AG04449 (cell line): Measurements from ENCODE around the gene RASAL1.

Source experiments
- CTCF ChIA-PET: fragments of 350-600 bp; formaldehyde crosslinking; extraction: SDS; loops from one replicate; lab custom pipeline; 2021; ENCODE audit warnings: antibody characterized with exemption; lab: Yijun Ruan, JAX
- POLR2A ChIA-PET: fragments of 400-600, 350-600 bp; formaldehyde crosslinking; extraction: SDS; loops from one replicate; lab custom pipeline; 2020; ENCODE audit warnings: antibody characterized with exemption, inconsistent platforms; lab: Yijun Ruan, JAX
- DNase-seq: peaks from one replicate; pipeline ENCODE4 v3.0.0-alpha.2; 2010; ENCODE audit warnings: low read depth, low spot score
- H3K4me3 ChIP-seq: 2 replicates; pipeline ENCODE4 v1.5.1; 2011; ENCODE audit warnings: low read depth, mild to moderate bottlenecking, control low read depth, low read length
- TF ChIP-seq, protein P1 (sequence below): IDR thresholded peaks from one replicate; pipeline ENCODE4 v1.5.1; 2011; ENCODE audit warnings: mild to moderate bottlenecking, moderate library complexity, low read length, control low read depth, inconsistent platforms; ENCODE audit not compliant: insufficient read depth; ENCODE audit errors: missing control alignments

The RASAL1 gene

DNA sequence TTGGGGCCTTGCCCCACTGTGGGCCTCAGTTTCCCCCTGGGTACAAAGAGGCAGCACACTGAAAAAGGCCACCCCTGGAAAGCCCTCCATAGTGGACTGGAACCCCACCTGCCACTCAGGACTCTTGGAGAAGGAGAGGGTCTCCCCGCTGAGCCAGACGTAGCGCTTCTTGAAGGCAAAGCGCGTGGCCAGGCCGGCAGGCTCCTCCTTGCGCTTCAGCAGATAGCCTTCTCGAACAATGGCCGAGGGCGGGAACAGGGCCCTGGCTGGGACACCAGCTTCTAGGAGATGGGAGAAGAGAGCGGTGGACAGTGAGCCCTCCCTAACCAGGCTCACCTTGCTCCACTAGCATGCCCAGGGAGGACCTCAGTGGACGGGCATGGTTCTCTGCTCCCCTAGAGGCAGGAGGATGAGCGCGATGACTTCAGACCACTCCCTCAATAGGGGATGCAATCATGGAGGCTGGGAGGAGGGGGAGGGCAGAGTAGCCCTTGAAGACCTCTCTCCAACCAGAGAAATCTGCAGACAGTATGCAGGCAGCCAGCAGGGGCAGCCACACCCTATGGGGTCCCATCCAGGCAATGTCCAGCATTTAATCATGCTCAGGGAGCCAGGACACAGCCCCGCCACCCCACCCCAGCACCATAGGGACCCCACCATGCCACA lies 29.8 kb downstream of the RASAL1 start:
- no peak overlapping the region for H3K4me3 ChIP-seq
- ChIA-PET POLR2A (no interaction called here), CTCF (no interaction called here)
- no peak for DNase-seq
- TF ChIP-seq, protein P1, sequence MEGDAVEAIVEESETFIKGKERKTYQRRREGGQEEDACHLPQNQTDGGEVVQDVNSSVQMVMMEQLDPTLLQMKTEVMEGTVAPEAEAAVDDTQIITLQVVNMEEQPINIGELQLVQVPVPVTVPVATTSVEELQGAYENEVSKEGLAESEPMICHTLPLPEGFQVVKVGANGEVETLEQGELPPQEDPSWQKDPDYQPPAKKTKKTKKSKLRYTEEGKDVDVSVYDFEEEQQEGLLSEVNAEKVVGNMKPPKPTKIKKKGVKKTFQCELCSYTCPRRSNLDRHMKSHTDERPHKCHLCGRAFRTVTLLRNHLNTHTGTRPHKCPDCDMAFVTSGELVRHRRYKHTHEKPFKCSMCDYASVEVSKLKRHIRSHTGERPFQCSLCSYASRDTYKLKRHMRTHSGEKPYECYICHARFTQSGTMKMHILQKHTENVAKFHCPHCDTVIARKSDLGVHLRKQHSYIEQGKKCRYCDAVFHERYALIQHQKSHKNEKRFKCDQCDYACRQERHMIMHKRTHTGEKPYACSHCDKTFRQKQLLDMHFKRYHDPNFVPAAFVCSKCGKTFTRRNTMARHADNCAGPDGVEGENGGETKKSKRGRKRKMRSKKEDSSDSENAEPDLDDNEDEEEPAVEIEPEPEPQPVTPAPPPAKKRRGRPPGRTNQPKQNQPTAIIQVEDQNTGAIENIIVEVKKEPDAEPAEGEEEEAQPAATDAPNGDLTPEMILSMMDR, result no peak

DNA sequence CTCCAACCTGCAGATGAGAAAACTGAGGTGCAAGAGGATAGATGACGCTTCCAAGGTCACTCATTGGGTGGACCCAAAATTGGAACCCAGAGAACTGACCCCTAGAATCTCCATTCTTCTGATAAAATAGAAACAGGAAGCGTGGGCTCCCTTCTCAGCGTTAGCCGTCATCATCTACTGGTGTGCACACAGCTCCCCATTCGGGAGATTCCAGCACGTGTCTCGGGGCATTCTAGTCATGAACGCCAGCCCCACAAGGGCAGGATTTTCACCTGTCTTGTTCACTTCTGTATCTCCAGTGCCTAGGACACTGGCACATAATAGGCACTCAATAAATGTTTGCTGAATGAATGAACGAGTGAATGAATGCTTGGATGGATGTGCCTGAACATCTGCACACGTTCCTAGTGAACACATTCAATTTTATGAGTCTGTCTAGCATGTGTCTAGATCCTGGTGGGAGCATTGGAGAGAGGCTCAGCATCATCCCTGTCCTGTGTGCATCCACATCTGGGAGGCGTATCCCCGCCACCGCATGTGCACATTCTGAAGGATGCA lies 30.5 kb downstream of the RASAL1 start:
- ChIA-PET POLR2A (no interaction called here), CTCF (no interaction called here)
- TF ChIP-seq, protein P1, result no peak
- DNase-seq, result no peak
- no peak overlapping the region for H3K4me3 ChIP-seq

DNA sequence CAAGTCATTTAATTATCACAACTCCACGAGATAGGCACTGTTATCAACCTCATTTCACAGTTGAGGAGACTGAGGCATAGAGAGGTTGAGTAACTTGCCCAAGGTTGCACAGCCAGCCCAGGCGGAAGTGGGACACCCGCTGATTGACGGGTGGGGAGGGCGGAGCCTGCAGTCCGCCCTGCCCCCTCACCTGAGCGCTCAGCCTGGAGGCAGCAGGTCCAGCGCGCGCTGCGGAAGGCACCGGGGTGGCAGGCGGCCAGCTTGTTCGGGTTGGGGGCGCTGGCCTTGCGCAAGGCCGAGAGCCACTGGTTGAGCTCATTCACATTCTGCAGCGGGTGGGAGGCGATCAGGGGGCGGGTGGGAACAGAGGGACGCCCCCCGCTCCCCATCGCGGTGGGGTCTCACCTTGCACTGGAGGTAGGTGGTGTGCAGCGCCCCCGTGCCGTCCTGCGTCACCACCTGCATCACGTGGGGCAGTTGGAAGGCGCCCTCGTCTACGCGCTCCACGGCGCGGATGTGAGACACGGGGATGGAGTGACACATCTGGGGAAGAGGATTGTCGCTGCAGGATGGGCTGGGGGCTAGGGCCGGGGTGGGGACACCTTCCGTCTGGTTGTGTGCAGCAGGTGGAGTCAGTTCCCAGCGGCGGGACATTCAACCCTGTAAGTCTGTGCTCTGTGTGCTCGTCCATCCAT lies 31.7 kb downstream of the RASAL1 start:
- ChIA-PET POLR2A (no interaction called here), CTCF (no interaction called here)
- no peak for DNase-seq
- TF ChIP-seq, protein P1, result no peak
- no peak overlapping the region for H3K4me3 ChIP-seq

DNA sequence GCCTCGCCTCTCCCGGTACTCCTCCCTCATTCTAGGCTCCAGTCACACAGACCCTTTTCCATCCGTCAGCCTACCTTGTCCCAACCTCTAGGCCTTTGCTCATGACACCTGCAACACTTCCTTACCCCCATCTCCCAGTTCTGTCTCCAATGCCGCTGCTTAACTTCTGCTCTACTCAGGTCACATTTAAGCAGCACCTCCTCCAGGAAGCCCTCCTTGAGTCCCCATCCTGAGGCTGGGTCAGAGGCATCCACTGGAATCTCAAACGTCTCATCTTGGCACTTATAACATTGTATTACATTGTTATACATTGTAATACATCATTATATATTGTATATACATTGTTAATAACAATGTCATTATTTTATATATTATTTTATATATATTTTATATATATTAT lies 32.8 kb downstream of the RASAL1 start:
- TF ChIP-seq, protein P1, result no peak
- ChIA-PET POLR2A (no interaction called here), CTCF (no interaction called here)
- no peak for DNase-seq
- no peak overlapping the region for H3K4me3 ChIP-seq

DNA sequence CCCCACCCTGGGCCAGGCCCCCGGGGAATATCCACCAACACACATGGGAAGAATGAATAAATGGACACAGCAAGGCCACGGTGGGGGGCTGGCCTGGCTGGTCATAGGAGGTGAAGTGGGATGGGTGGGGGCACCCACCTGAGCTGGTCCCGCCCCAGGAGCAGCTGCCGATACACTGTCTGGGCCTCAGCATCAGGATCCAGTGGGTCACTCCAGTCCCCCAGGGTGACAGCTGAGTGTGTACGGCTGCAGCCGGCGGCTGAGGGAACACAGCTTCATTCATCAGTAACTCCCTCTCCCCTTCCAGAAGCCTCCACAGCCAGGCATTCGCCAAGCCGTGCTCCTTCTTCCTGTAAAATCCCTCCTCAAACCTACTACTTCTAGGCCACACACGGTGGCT lies 33.8 kb downstream of the RASAL1 start:
- ChIA-PET POLR2A (no interaction called here), CTCF (no interaction called here)
- DNase-seq, result no peak

DNA sequence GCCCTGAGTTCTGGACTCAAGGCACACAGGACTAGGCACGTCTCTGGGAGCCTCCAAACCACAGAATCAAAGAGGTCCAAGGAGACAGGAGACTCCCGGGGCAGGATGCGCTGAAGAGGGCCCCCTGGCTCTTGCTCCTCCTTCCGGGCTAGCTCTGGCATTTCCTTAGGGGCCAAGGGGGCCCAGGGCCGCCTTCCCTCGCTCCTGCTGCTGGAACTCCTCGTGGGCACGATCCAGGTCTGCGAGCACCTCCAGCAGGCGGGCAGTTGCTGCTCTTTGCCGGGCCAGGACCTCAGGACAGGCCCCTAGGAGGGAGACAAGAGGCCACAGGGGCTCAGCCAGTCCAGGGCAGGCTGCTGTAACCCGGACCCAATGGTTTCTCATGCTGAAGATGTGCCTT lies 35.8 kb downstream of the RASAL1 start:
- H3K4me3 ChIP-seq, result no peak overlapping the region
- CTCF ChIA-PET, result interaction anchor here (1.3 kb wide), 1 partner anchor 10 kb away, joined by 4 read pairs; no protein-coding TSS in a partner anchor
- DNase-seq, result no peak
- POLR2A ChIA-PET, result no interaction called here
- TF ChIP-seq, protein P1, result no peak

More for the DNA sequence above, 33.8 kb downstream of the RASAL1 start:
- H3K4me3 ChIP-seq, result no peak overlapping the region
- TF ChIP-seq, protein P1, result no peak
